Neuron (in vitro differentiated cells): ENCODE data around the gene RNU7-1.

Experiments used
- H2AFZ ChIP-seq: one replicate; pipeline ENCODE4 v1.6.1; 2013; ENCODE audit warnings: low read depth, mild to moderate bottlenecking, inconsistent platforms, low read length, moderate library complexity
- H3K27me3 ChIP-seq: one replicate; pipeline ENCODE4 v1.6.1; 2013; ENCODE audit warnings: low read length; ENCODE audit not compliant: insufficient read depth
- H3K36me3 ChIP-seq: one replicate; pipeline ENCODE4 v1.6.1; 2013; ENCODE audit warnings: low read length; ENCODE audit not compliant: insufficient read depth
- H3K4me1 ChIP-seq: one replicate; pipeline ENCODE4 v1.6.1; 2013; ENCODE audit warnings: low read length; ENCODE audit not compliant: insufficient read depth
- H3K4me3 ChIP-seq: 2 replicates; pipeline ENCODE4 v1.5.1; 2013; ENCODE audit warnings: mild to moderate bottlenecking, low read length, moderate library complexity
- H3K9me3 ChIP-seq: one replicate; pipeline ENCODE4 v1.6.1; 2013; ENCODE audit warnings: low read length

RNU7-1 gene

GRCh38 chr12:6937481-6938352, 5.9 kb upstream of the RNU7-1 start:
- Histone ChIP-seq H3K9me3 (no peaks in the 10 kb centered on the region), H2AFZ (no peak overlapping the region), H3K27me3 (no peaks in the 10 kb centered on the region), H3K4me3 (peak overlapping the region; percentile 44), H3K36me3 (peaks cover 70% of the 10 kb centered on the region), H3K4me1 (peaks cover 14% of the 10 kb centered on the region)

GRCh38 chr12:6938353-6939190, 5.0 kb upstream of the RNU7-1 start:
- Histone ChIP-seq H3K4me1 (peaks cover 19% of the 10 kb centered on the region), H3K36me3 (peaks cover 63% of the 10 kb centered on the region), H3K4me3 (peak overlapping the region; percentile 8), H3K27me3 (no peaks in the 10 kb centered on the region), H3K9me3 (no peaks in the 10 kb centered on the region), H2AFZ (no peak overlapping the region)

- Histone ChIP-seq H2AFZ (no peak overlapping the region), H3K4me1 (peaks cover 19% of the 10 kb centered on the region), H3K4me3 (no peak overlapping the region), H3K36me3 (peaks cover 57% of the 10 kb centered on the region), H3K9me3 (no peaks in the 10 kb centered on the region), H3K27me3 (no peaks in the 10 kb centered on the region)
These were observed 4.5 kb upstream of the RNU7-1 start for GRCh38 chr12:6939191-6939540.

- Histone ChIP-seq H3K4me3 (no peak overlapping the region), H3K27me3 (no peaks in the 10 kb centered on the region), H2AFZ (no peak overlapping the region), H3K36me3 (peaks cover 44% of the 10 kb centered on the region), H3K4me1 (peaks cover 28% of the 10 kb centered on the region), H3K9me3 (no peaks in the 10 kb centered on the region)
These were observed 2.3 kb upstream of the RNU7-1 start for GRCh38 chr12:6941267-6941666.

- H3K4me3 ChIP-seq, result no peak overlapping the region
- H3K36me3 ChIP-seq, result peaks cover 41% of the 10 kb centered on the region
- no peaks in the 10 kb centered on the region for H3K9me3 ChIP-seq
- H3K4me1 ChIP-seq, result peaks cover 28% of the 10 kb centered on the region
- H3K27me3 ChIP-seq, result no peaks in the 10 kb centered on the region
- no peak overlapping the region for H2AFZ ChIP-seq
These were observed 1.8 kb upstream of the RNU7-1 start for GRCh38 chr12:6941782-6942181.

GRCh38 chr12:6942331-6942665, 1.3 kb upstream of the RNU7-1 start:
- Histone ChIP-seq H3K27me3 (no peaks in the 10 kb centered on the region), H2AFZ (no peak overlapping the region), H3K4me1 (peaks cover 25% of the 10 kb centered on the region), H3K9me3 (no peaks in the 10 kb centered on the region), H3K4me3 (no peak overlapping the region), H3K36me3 (peaks cover 39% of the 10 kb centered on the region)

- Histone ChIP-seq H2AFZ (no peak overlapping the region), H3K4me1 (peaks cover 16% of the 10 kb centered on the region), H3K9me3 (no peaks in the 10 kb centered on the region), H3K36me3 (peaks cover 35% of the 10 kb centered on the region), H3K27me3 (no peaks in the 10 kb centered on the region), H3K4me3 (peak overlapping the region; percentile 76)
These were observed 261 bp upstream of the RNU7-1 start for GRCh38 chr12:6943389-6943721.

GRCh38 chr12:6944381-6945186, 968 bp downstream of the RNU7-1 start:
- no peak overlapping the region for H2AFZ ChIP-seq
- H3K9me3 ChIP-seq, result no peaks in the 10 kb centered on the region
- H3K36me3 ChIP-seq, result peaks cover 23% of the 10 kb centered on the region
- H3K4me1 ChIP-seq, result peaks cover 14% of the 10 kb centered on the region
- no peaks in the 10 kb centered on the region for H3K27me3 ChIP-seq
- H3K4me3 ChIP-seq, result peak overlapping the region; percentile 76

- H3K9me3 ChIP-seq, result no peaks in the 10 kb centered on the region
- H3K4me1 ChIP-seq, result peaks cover 14% of the 10 kb centered on the region
- H3K36me3 ChIP-seq, result peaks cover 21% of the 10 kb centered on the region
- H2AFZ ChIP-seq, result no peak overlapping the region
- H3K27me3 ChIP-seq, result no peaks in the 10 kb centered on the region
- no peak overlapping the region for H3K4me3 ChIP-seq
These were observed 2.0 kb downstream of the RNU7-1 start for GRCh38 chr12:6945613-6946012.

GRCh38 chr12:6946033-6946919, 2.7 kb downstream of the RNU7-1 start:
- Histone ChIP-seq H3K4me3 (no peak overlapping the region), H3K4me1 (peaks cover 14% of the 10 kb centered on the region), H3K9me3 (no peaks in the 10 kb centered on the region), H2AFZ (no peak overlapping the region), H3K27me3 (no peaks in the 10 kb centered on the region), H3K36me3 (peaks cover 14% of the 10 kb centered on the region)

GRCh38 chr12:6946920-6947374, 3.3 kb downstream of the RNU7-1 start:
- Histone ChIP-seq H2AFZ (no peak overlapping the region), H3K9me3 (no peaks in the 10 kb centered on the region), H3K4me3 (no peak overlapping the region), H3K36me3 (peaks cover 8% of the 10 kb centered on the region), H3K27me3 (no peaks in the 10 kb centered on the region), H3K4me1 (peaks cover 14% of the 10 kb centered on the region)

GRCh38 chr12:6947615-6948014, 4.0 kb downstream of the RNU7-1 start:
- peaks cover 8% of the 10 kb centered on the region for H3K36me3 ChIP-seq
- H3K4me3 ChIP-seq, result no peak overlapping the region
- no peaks in the 10 kb centered on the region for H3K27me3 ChIP-seq
- no peak overlapping the region for H2AFZ ChIP-seq
- H3K4me1 ChIP-seq, result peaks cover 14% of the 10 kb centered on the region
- no peaks in the 10 kb centered on the region for H3K9me3 ChIP-seq
